Measurements from ENCODE around the gene RAB1A. TPM values are rescaled to one million over a fixed set of nuclear protein-coding genes. Genes with fewer than 3 reads are reported as not detected.
"Not testable (repeated sequence)": the region's sequence is repeated elsewhere in the genome, so short reads cannot be mapped to it uniquely, and the experiment has no call there.

Gene RAB1A
- total RNA-seq, 6 donors from 2014 or later: 32.5 to 131 (median 109) TPM

DNA sequence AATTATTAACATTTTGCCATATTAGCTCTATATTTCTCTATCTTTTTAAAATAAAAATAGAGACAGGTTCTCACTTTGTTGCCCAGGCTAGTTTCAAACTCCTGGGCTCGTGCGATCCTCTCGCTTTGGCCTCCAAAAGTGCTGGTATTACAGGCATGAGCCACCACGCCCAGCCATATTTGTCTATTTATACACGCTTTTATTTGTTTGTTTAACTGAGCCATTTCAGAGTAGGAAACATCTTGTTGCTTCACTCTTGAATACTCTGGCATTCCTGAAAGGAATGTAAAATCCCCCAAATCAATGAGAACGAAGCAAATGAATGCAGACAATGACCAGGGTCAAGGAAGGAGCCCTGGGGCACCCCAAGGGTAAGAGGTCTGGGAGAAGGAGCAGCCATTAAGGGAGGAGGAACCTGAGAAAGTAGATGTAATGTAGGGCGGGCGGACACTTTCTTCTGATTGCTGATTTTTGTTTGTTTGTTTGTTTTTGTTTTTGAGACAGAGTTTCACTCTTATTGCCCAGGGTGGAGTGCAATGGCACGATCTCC, 31.7 kb upstream of the RAB1A start:
- H3K9me3 ChIP-seq: no peaks in the 10 kb centered on the region
- DNase-seq (no peak), ATAC-seq (ENCODE audit: low FRiP score in 2 of 2) (no peak)
- WGBS, 2 donors: 83 to 88% methylated on average over 9 of the region's 9 CpGs
- peaks cover 4 to 14% (median 7%) of the 10 kb centered on the region in 4 donors for H3K4me1 ChIP-seq
- H3K27ac ChIP-seq: no peak overlapping the region
- H3K4me3 ChIP-seq: no peak overlapping the region
- no peaks in the 10 kb centered on the region for H3K36me3 ChIP-seq
- no peaks in the 10 kb centered on the region for H3K27me3 ChIP-seq
- TF ChIP-seq EP300 (IDR thresholded peaks at IDR 0.05) (no peak), CTCF (IDR thresholded peaks at IDR 0.05) (no peak)

GRCh38 chr2:65159906-65160305, 30.0 kb upstream of the RAB1A start:
- WGBS, 2 donors: 58 to 65% methylated on average over 2 of the region's 2 CpGs
- Histone ChIP-seq H3K4me1 (peaks cover 4 to 13% (median 5%) of the 10 kb centered on the region in 4 donors), H3K27ac (no peak overlapping the region), H3K36me3 (no peaks in the 10 kb centered on the region), H3K27me3 (no peaks in the 10 kb centered on the region), H3K4me3 (no peak overlapping the region), H3K9me3 (no peaks in the 10 kb centered on the region)
- ATAC-seq (ENCODE audit: low FRiP score in 2 of 2): peak in 1 of 2 donors; percentile 43
- no peak for DNase-seq
- TF ChIP-seq POLR2A (IDR thresholded peaks at IDR 0.05): no peak
- no peak for TF ChIP-seq EP300 (IDR thresholded peaks at IDR 0.05)
- no peak for TF ChIP-seq POLR2AphosphoS5 (IDR thresholded peaks at IDR 0.05)
- no peak for TF ChIP-seq CTCF (IDR thresholded peaks at IDR 0.05)

DNA sequence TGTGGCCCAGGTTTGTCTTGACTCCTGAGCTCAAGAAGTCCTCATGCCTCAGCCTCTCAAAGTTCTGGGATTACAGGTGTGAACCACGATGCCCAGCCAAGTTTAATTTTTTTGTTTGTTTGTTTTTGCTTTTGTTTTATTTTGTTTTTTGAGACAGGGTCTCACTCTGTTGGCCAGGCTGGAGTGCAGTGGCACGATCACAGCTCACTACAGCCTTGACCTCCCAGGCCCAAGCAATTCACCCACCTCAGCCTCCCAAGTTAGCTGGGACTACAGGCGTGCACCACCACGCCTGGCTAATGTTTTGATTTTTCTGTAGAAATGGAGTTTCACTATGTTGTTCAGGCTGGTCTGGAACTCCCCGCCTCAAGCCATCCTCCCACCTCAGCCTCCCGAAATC, 29.4 kb upstream of the RAB1A start:
- Histone ChIP-seq H3K4me1 (peaks cover 0 to 7% (median under 1%) of the 10 kb centered on the region in 4 donors), H3K9me3 (no peaks in the 10 kb centered on the region), H3K4me3 (no peak overlapping the region), H3K27ac (no peak overlapping the region), H3K27me3 (no peaks in the 10 kb centered on the region), H3K36me3 (no peaks in the 10 kb centered on the region)
- TF ChIP-seq POLR2A (IDR thresholded peaks at IDR 0.05) (no peak), EP300 (IDR thresholded peaks at IDR 0.05) (no peak), POLR2AphosphoS5 (IDR thresholded peaks at IDR 0.05) (no peak), CTCF (IDR thresholded peaks at IDR 0.05) (no peak)
- WGBS, 2 donors: 95 to 97% methylated on average over 6 of the region's 6 CpGs
- no peak for ATAC-seq (ENCODE audit: low FRiP score in 2 of 2)
- no peak for DNase-seq

GRCh38 chr2:65158557-65158956, 28.7 kb upstream of the RAB1A start:
- DNase-seq: no peak
- no peaks in the 10 kb centered on the region for H3K27me3 ChIP-seq
- WGBS, 2 donors: 81 to 82% methylated on average over 6 of the region's 6 CpGs
- no peak for ATAC-seq (ENCODE audit: low FRiP score in 2 of 2)
- H3K9me3 ChIP-seq: no peaks in the 10 kb centered on the region
- peaks cover 0 to 4% (median 0%) of the 10 kb centered on the region in 4 donors for H3K4me1 ChIP-seq
- H3K36me3 ChIP-seq: no peaks in the 10 kb centered on the region
- no peak overlapping the region for H3K4me3 ChIP-seq
- no peak overlapping the region for H3K27ac ChIP-seq
- TF ChIP-seq POLR2A (IDR thresholded peaks at IDR 0.05): no peak

DNA sequence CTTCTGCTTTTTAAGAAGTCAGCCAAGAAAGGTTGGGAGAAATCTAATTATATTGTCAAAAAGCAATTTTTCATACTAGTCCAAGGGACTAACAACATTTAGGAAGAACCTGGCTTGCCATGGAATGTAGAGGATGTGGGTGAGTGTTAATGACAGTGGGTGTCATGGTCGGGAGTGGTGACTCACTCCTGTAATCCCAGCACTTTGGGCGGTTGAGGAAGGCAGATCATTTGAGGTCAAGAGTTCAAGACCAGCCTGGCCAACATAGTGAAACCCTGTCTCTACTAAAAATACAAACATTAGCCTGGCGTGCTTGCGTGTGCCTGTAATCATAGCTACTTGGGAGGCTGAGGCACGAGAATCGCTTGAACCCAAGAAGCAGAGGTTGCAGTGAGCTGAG, 27.9 kb upstream of the RAB1A start:
- H3K27ac ChIP-seq; H3K4me1 ChIP-seq; H3K36me3 ChIP-seq; DNase-seq; H3K4me3 ChIP-seq; H3K27me3 ChIP-seq; ATAC-seq (ENCODE audit: low FRiP score in 2 of 2); H3K9me3 ChIP-seq: not testable (repeated sequence)
- 75 to 80% methylated on average over 5 of the region's 6 CpGs for WGBS, 2 donors

DNA sequence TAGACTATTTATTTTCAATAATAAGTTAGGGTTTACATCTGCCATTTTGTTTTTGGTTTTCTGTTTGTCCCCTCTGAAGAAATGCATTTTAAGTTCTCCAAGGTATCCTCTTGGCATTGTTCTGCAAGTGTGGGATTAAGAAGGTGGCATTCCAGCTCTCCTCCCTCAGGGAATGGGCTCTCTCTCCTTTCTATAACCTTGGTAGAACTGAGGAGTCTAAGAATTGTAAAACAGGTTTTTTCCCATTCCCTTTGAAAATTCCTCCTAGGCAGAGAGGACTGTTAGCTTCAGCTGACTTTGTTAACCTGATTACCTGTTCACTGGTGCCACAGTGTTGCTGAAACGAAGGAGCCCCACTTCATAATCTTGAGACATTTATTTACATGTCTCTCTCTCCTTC, 26.1 kb upstream of the RAB1A start:
- Histone ChIP-seq H3K9me3 (no peaks in the 10 kb centered on the region), H3K4me1 (peaks cover 0 to 4% (median 0%) of the 10 kb centered on the region in 4 donors), H3K27ac (no peak overlapping the region), H3K27me3 (no peaks in the 10 kb centered on the region), H3K36me3 (no peaks in the 10 kb centered on the region), H3K4me3 (no peak overlapping the region)
- DNase-seq (no peak), ATAC-seq (ENCODE audit: low FRiP score in 2 of 2) (no peak)
- TF ChIP-seq POLR2AphosphoS5 (IDR thresholded peaks at IDR 0.05) (no peak), POLR2A (IDR thresholded peaks at IDR 0.05) (no peak), EP300 (IDR thresholded peaks at IDR 0.05) (no peak), CTCF (IDR thresholded peaks at IDR 0.05) (no peak)
- 50 to 56% methylated on average over 1 of the region's 1 CpG for WGBS, 2 donors

Data from upper lobe of left lung (tissue), 6 donors.